GM21447 (cell line): Measurements from ENCODE around the gene TMCO4.

ENCODE experiments used
- ATAC-seq: cut with Tn5 transposase; IDR thresholded peaks from one replicate; pipeline ENCODE4 v1.9.1; 2021; ENCODE audit not compliant: unreplicated experiment

TMCO4 gene

GRCh38 chr1:19662313-19662712, 137.4 kb downstream of the TMCO4 start:
- ATAC-seq: no peak

- ATAC-seq: no peak
Observed at GRCh38 chr1:19661721-19662228, 137.9 kb downstream of the TMCO4 start.

GRCh38 chr1:19658186-19658585, 141.5 kb downstream of the TMCO4 start:
- ATAC-seq: no peak

GRCh38 chr1:19657511-19657910, 142.2 kb downstream of the TMCO4 start:
- no peak for ATAC-seq

- ATAC-seq: no peak
Observed at GRCh38 chr1:19656780-19657466, 142.8 kb downstream of the TMCO4 start.

GRCh38 chr1:19656134-19656779, 143.5 kb downstream of the TMCO4 start:
- ATAC-seq: no peak

GRCh38 chr1:19655718-19656080, 144.0 kb downstream of the TMCO4 start:
- ATAC-seq: no peak

- ATAC-seq: no peak
Observed at GRCh38 chr1:19654886-19655717, 144.6 kb downstream of the TMCO4 start.

GRCh38 chr1:19654386-19654785, 145.3 kb downstream of the TMCO4 start:
- ATAC-seq: no peak

- ATAC-seq: no peak
Observed at GRCh38 chr1:19651141-19651737, 148.5 kb downstream of the TMCO4 start.

GRCh38 chr1:19650416-19651140, 149.1 kb downstream of the TMCO4 start:
- no peak for ATAC-seq

GRCh38 chr1:19648689-19649088, 151.0 kb downstream of the TMCO4 start:
- ATAC-seq: no peak

GRCh38 chr1:19648239-19648638, 151.5 kb downstream of the TMCO4 start:
- ATAC-seq: no peak

- ATAC-seq: no peak
Observed at GRCh38 chr1:19647643-19648042, 152.1 kb downstream of the TMCO4 start.

- no peak for ATAC-seq
Observed at GRCh38 chr1:19646377-19647319, 153.1 kb downstream of the TMCO4 start.

GRCh38 chr1:19645411-19646251, 154.1 kb downstream of the TMCO4 start:
- no peak for ATAC-seq

- ATAC-seq: no peak
Observed at GRCh38 chr1:19644681-19645410, 154.9 kb downstream of the TMCO4 start.

GRCh38 chr1:19644395-19644680, 155.4 kb downstream of the TMCO4 start:
- ATAC-seq: no peak
